NK-92 treated with Interleukin-12 subunit alpha and Interleukin-12 subunit beta, amount 100 ng/mL, for 24 hours (cell line): ENCODE measurements around the gene TRIM69.
A peak's percentile ranks its signal among the peaks of the same experiment; 100 is the strongest.
"Not testable (repeated sequence)": the region's sequence is repeated elsewhere in the genome, so short reads cannot be mapped to it uniquely, and the experiment has no call there.

Source experiments
- DNase-seq: peaks from one replicate; lab custom pipeline; 2025; lab: John Stamatoyannopoulos, UW

TRIM69 gene

GRCh38 chr15:44715797-44716334 lies 20.5 kb upstream of the TRIM69 start:
- no peak for DNase-seq

GRCh38 chr15:44716983-44717602 lies 19.2 kb upstream of the TRIM69 start:
- no peak for DNase-seq

GRCh38 chr15:44718180-44718926 lies 18.0 kb upstream of the TRIM69 start:
- no peak for DNase-seq

GRCh38 chr15:44718927-44719292 lies 17.4 kb upstream of the TRIM69 start:
- no peak for DNase-seq

GRCh38 chr15:44719293-44719999 lies 16.9 kb upstream of the TRIM69 start:
- no peak for DNase-seq

GRCh38 chr15:44720000-44720435 lies 16.3 kb upstream of the TRIM69 start:
- DNase-seq, result not testable (repeated sequence)

GRCh38 chr15:44720460-44721176 lies 15.7 kb upstream of the TRIM69 start:
- DNase-seq, result no peak

- no peak for DNase-seq
Measured at GRCh38 chr15:44722011-44722410, 14.3 kb upstream of the TRIM69 start.

GRCh38 chr15:44726136-44726535 lies 10.2 kb upstream of the TRIM69 start:
- no peak for DNase-seq

GRCh38 chr15:44726568-44727484 lies 9.5 kb upstream of the TRIM69 start:
- DNase-seq, result peak; percentile 71

GRCh38 chr15:44727485-44728231 lies 8.7 kb upstream of the TRIM69 start:
- no peak for DNase-seq

GRCh38 chr15:44728232-44728575 lies 8.1 kb upstream of the TRIM69 start:
- not testable (repeated sequence) for DNase-seq

- peak; percentile 95 for DNase-seq
Measured at GRCh38 chr15:44728576-44729407, 7.5 kb upstream of the TRIM69 start.

- peak; percentile 68 for DNase-seq
Measured at GRCh38 chr15:44729408-44730127, 6.8 kb upstream of the TRIM69 start.

GRCh38 chr15:44734839-44735481 lies 1.4 kb upstream of the TRIM69 start:
- no peak for DNase-seq

- no peak for DNase-seq
Measured at GRCh38 chr15:44735482-44736180, 697 bp upstream of the TRIM69 start.

GRCh38 chr15:44738340-44738984 lies 2.1 kb downstream of the TRIM69 start:
- no peak for DNase-seq
